Measurements from ENCODE around the gene SGMS1. TPM values are rescaled to one million over a fixed set of nuclear protein-coding genes. Genes with fewer than 3 reads are reported as not detected.

The SGMS1 gene
- total RNA-seq, 2 donors from 2014 or later, result 19.4 to 19.5 TPM

GRCh38 chr10:50345545-50345944, 278.2 kb downstream of the SGMS1 start:
- H3K27ac ChIP-seq, result no peak overlapping the region
- no peak for TF ChIP-seq CTCF (IDR thresholded peaks at IDR 0.05)
- H3K9ac ChIP-seq (ENCODE audit: low read depth in 2 of 2, low read length in 2 of 2), result no peak overlapping the region
- H3K36me3 ChIP-seq, result no peaks in the 10 kb centered on the region
- no peaks in the 10 kb centered on the region for H3K27me3 ChIP-seq
- H3K4me3 ChIP-seq, result no peak overlapping the region
- no peaks in the 10 kb centered on the region for H3K9me3 ChIP-seq
- no peaks in the 10 kb centered on the region for H3K4me1 ChIP-seq
- intact Hi-C loops (cut with DNase I), result no loop called here
- DNase-seq, result no peak

- no peak for DNase-seq
Observed at GRCh38 chr10:50343702-50344331, 279.9 kb downstream of the SGMS1 start.

GRCh38 chr10:50341987-50342386, 281.8 kb downstream of the SGMS1 start:
- H3K9ac ChIP-seq (ENCODE audit: low read depth in 2 of 2, low read length in 2 of 2), result no peak overlapping the region
- DNase-seq, result no peak
- no peak overlapping the region for H3K4me3 ChIP-seq
- no peaks in the 10 kb centered on the region for H3K9me3 ChIP-seq
- TF ChIP-seq CTCF (IDR thresholded peaks at IDR 0.05), result no peak
- intact Hi-C loops (cut with DNase I), result no loop called here
- H3K36me3 ChIP-seq, result no peaks in the 10 kb centered on the region
- no peaks in the 10 kb centered on the region for H3K27me3 ChIP-seq
- H3K27ac ChIP-seq, result no peak overlapping the region
- no peaks in the 10 kb centered on the region for H3K4me1 ChIP-seq

More at GRCh38 chr10:50343702-50344331, 279.9 kb downstream of the SGMS1 start:
- intact Hi-C loops (cut with DNase I), result no loop called here
- Histone ChIP-seq H3K27ac (no peak overlapping the region), H3K9ac (ENCODE audit: low read depth in 2 of 2, low read length in 2 of 2) (no peak overlapping the region), H3K4me3 (no peak overlapping the region), H3K9me3 (no peaks in the 10 kb centered on the region), H3K4me1 (no peaks in the 10 kb centered on the region), H3K36me3 (no peaks in the 10 kb centered on the region), H3K27me3 (no peaks in the 10 kb centered on the region)
- no peak for TF ChIP-seq CTCF (IDR thresholded peaks at IDR 0.05)

- Histone ChIP-seq H3K4me3 (no peak overlapping the region), H3K4me1 (no peaks in the 10 kb centered on the region), H3K36me3 (no peaks in the 10 kb centered on the region), H3K9me3 (no peaks in the 10 kb centered on the region), H3K27ac (no peak overlapping the region), H3K9ac (ENCODE audit: low read depth in 2 of 2, low read length in 2 of 2) (no peak overlapping the region), H3K27me3 (no peaks in the 10 kb centered on the region)
- intact Hi-C loops (cut with DNase I), result no loop called here
- DNase-seq, result no peak
- TF ChIP-seq CTCF (IDR thresholded peaks at IDR 0.05), result no peak
Observed at GRCh38 chr10:50336140-50336539, 287.6 kb downstream of the SGMS1 start.

- Histone ChIP-seq H3K9me3 (no peaks in the 10 kb centered on the region), H3K36me3 (no peaks in the 10 kb centered on the region), H3K4me3 (no peak overlapping the region), H3K9ac (ENCODE audit: low read depth in 2 of 2, low read length in 2 of 2) (no peak overlapping the region), H3K27ac (no peak overlapping the region), H3K4me1 (no peaks in the 10 kb centered on the region), H3K27me3 (no peaks in the 10 kb centered on the region)
- TF ChIP-seq CTCF (IDR thresholded peaks at IDR 0.05), result no peak
- no peak for DNase-seq
- intact Hi-C loops (cut with DNase I), result no loop called here
Observed at GRCh38 chr10:50335397-50335796, 288.4 kb downstream of the SGMS1 start.
